SK-N-SH treated with all-trans-retinoic acid at 6 μM for 48 hours (cell line): ENCODE data around the gene CNTNAP2.

Source experiments
- ATAC-seq: fragments of 200-7000 bp; cut with Tn5 transposase; 3 replicates; pipeline ENCODE4 v1.9.1; 2020; ENCODE audit warnings: mild to moderate bottlenecking, moderate library complexity
- ARNTL ChIP-seq: fragments of 450-650 bp; formaldehyde crosslinking; IDR thresholded peaks from 2 replicates; pipeline ENCODE4 v1.5.0; 2020; ENCODE audit warnings: low read depth, mild to moderate bottlenecking, moderate library complexity, borderline replicate concordance
- BACH2 ChIP-seq: fragments of 250-450 bp; sonication (Bioruptor Pico); IDR thresholded peaks from 2 replicates; pipeline ENCODE4 v1.9.0; 2021; ENCODE audit warnings: mild to moderate bottlenecking, borderline replicate concordance
- CSDC2 ChIP-seq: fragments of 250-450 bp; sonication (Bioruptor Pico); IDR thresholded peaks from 2 replicates; pipeline ENCODE4 v1.5.0; 2020; ENCODE audit warnings: mild to moderate bottlenecking, moderate library complexity
- ESRRG ChIP-seq: fragments of 250-450 bp; sonication (Bioruptor Pico); IDR thresholded peaks from 2 replicates; pipeline ENCODE4 v1.6.1; 2021; ENCODE audit warnings: mild to moderate bottlenecking
- ISL1 ChIP-seq: fragments of 250-450 bp; sonication (Bioruptor Pico); IDR thresholded peaks from 2 replicates; pipeline ENCODE4 v2.1.2; 2022; ENCODE audit warnings: mild to moderate bottlenecking, moderate library complexity
- OSR1 ChIP-seq: fragments of 250-450 bp; sonication (Bioruptor Pico); IDR thresholded peaks from 2 replicates; pipeline ENCODE4 v1.8.0; 2022; ENCODE audit warnings: moderate library complexity, mild to moderate bottlenecking, inconsistent platforms
- PPARA ChIP-seq: fragments of 250-450 bp; sonication (Bioruptor Pico); IDR thresholded peaks from 2 replicates; pipeline ENCODE4 v1.5.0; 2020; ENCODE audit warnings: mild to moderate bottlenecking, borderline replicate concordance
- RARB ChIP-seq: fragments of 250-450 bp; sonication (Bioruptor Pico); IDR thresholded peaks from 2 replicates; pipeline ENCODE4 v1.8.0; 2021; ENCODE audit warnings: mild to moderate bottlenecking, moderate library complexity
- SNAI2 ChIP-seq: fragments of 250-450 bp; sonication (Bioruptor Pico); IDR thresholded peaks from 2 replicates; pipeline ENCODE4 v1.5.0; 2020; ENCODE audit warnings: mild to moderate bottlenecking, moderate library complexity
- ZC3H10 ChIP-seq: fragments of 250-450 bp; sonication (Bioruptor Pico); IDR thresholded peaks from 2 replicates; pipeline ENCODE4 v1.5.1; 2021; ENCODE audit warnings: mild to moderate bottlenecking, moderate library complexity
- ZFP3 ChIP-seq: fragments of 250-450 bp; sonication (Bioruptor Pico); IDR thresholded peaks from 2 replicates; pipeline ENCODE4 v1.5.0; 2020; ENCODE audit warnings: mild to moderate bottlenecking, moderate library complexity
- ZNF8 ChIP-seq: fragments of 450-650 bp; formaldehyde crosslinking; IDR thresholded peaks from 2 replicates; pipeline ENCODE4 v1.5.0; 2020; ENCODE audit warnings: mild to moderate bottlenecking, moderate library complexity
- TF ChIP-seq, protein P1 (sequence below): fragments of 250-450 bp; sonication (Bioruptor Pico); IDR thresholded peaks from 2 replicates; pipeline ENCODE4 v1.8.0; 2021; ENCODE audit warnings: low read depth, mild to moderate bottlenecking, moderate library complexity, borderline replicate concordance
- TF ChIP-seq, protein P2 (sequence below): fragments of 250-450 bp; sonication (Bioruptor Pico); IDR thresholded peaks from 2 replicates; pipeline ENCODE4 v1.8.0; 2020; ENCODE audit warnings: mild to moderate bottlenecking, moderate library complexity, borderline replicate concordance
- TF ChIP-seq, protein P3 (sequence below): fragments of 250-450 bp; sonication (Bioruptor Pico); IDR thresholded peaks from 2 replicates; pipeline ENCODE4 v1.5.1; 2021; ENCODE audit warnings: mild to moderate bottlenecking, moderate library complexity
- TF ChIP-seq, protein P4 (sequence below): fragments of 250-450 bp; sonication (Bioruptor Pico); IDR thresholded peaks from 2 replicates; pipeline ENCODE4 v1.5.0; 2020; ENCODE audit warnings: mild to moderate bottlenecking, moderate library complexity
- TF ChIP-seq, protein P5 (sequence below): fragments of 250-450 bp; sonication (Bioruptor Pico); IDR thresholded peaks from 2 replicates; pipeline ENCODE4 v1.5.1; 2020; ENCODE audit warnings: low read depth, mild to moderate bottlenecking, moderate library complexity

CNTNAP2 gene

DNA sequence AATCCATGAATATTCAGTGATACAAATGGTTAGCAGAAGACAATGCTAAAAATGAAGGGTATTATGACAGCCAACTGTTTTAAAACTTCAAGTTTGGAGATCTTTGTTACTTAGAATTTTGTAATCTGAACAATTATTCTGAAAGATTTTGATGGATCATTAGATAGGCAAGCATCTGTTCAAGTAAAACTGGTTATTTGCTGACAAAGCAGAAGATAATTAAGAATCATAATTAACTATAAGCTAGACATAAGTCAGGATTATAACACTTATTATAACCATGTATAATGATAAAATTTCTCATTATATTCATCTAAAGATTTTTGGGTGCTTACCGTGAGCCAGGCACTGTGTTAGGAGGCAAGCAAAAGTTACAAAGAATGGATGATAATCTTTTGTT lies 1145.1 kb downstream of the CNTNAP2 start (continued):
- TF ChIP-seq, protein P1, sequence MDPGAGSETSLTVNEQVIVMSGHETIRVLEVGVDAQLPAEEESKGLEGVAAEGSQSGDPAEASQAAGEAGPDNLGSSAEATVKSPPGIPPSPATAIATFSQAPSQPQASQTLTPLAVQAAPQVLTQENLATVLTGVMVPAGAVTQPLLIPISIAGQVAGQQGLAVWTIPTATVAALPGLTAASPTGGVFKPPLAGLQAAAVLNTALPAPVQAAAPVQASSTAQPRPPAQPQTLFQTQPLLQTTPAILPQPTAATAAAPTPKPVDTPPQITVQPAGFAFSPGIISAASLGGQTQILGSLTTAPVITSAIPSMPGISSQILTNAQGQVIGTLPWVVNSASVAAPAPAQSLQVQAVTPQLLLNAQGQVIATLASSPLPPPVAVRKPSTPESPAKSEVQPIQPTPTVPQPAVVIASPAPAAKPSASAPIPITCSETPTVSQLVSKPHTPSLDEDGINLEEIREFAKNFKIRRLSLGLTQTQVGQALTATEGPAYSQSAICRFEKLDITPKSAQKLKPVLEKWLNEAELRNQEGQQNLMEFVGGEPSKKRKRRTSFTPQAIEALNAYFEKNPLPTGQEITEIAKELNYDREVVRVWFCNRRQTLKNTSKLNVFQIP (CRISPR knock-in tag) = no peak
- TF ChIP-seq ARNTL = no peak

DNA sequence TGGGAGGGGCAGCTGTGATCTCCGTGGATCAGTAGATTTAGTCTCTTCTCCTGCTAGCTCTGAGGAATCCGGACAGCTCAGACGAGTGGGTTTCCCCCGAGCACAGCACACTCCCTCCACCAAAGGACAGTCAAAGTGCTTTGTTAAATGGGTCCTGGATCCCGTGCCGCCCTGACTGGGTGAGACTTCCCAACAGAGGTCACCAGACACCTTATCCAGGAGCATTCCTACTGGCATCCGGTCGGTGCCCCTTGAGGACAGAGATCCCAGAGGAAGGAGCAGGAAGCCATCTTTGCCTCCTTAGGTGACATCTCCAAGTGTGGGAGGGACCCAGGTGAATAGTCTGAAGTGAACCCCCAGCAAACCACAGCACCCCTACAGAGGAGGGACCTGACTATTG lies 1148.9 kb downstream of the CNTNAP2 start:
- ATAC-seq = no peak
- TF ChIP-seq, protein P2, sequence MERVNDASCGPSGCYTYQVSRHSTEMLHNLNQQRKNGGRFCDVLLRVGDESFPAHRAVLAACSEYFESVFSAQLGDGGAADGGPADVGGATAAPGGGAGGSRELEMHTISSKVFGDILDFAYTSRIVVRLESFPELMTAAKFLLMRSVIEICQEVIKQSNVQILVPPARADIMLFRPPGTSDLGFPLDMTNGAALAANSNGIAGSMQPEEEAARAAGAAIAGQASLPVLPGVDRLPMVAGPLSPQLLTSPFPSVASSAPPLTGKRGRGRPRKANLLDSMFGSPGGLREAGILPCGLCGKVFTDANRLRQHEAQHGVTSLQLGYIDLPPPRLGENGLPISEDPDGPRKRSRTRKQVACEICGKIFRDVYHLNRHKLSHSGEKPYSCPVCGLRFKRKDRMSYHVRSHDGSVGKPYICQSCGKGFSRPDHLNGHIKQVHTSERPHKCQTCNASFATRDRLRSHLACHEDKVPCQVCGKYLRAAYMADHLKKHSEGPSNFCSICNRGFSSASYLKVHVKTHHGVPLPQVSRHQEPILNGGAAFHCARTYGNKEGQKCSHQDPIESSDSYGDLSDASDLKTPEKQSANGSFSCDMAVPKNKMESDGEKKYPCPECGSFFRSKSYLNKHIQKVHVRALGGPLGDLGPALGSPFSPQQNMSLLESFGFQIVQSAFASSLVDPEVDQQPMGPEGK (CRISPR knock-in tag) = no peak
- TF ChIP-seq BACH2 (CRISPR knock-in tag) = no peak

DNA sequence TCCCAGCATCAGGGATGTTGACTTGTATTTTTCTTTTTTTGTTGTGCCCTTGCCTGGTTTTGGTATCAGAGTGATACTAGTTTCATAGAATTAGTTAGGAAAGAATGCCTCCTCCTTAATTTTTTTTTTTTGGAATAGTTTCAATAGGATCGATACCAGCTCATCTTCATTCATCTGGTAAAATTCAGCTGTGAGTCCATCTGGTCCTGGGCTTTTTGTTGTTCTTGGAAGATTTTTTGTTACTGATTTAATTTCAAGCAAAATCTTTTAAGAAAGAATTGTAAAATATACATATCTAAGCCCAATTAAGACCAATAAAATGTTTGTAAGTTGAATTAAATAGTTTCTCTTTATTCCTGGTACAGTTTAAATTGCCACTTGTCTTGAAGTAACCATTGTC lies 1159.5 kb downstream of the CNTNAP2 start:
- TF ChIP-seq ZFP3 (no peak), RARB (CRISPR knock-in tag) (no peak), ESRRG (no peak), ZNF8 (CRISPR knock-in tag) (no peak), CSDC2 (no peak), OSR1 (CRISPR knock-in tag) (no peak), ARNTL (no peak), SNAI2 (no peak), ISL1 (CRISPR knock-in tag) (no peak), PPARA (CRISPR knock-in tag) (no peak), ZC3H10 (CRISPR knock-in tag) (no peak)
- TF ChIP-seq, protein P2 (CRISPR knock-in tag) = no peak
- TF ChIP-seq, protein P3, sequence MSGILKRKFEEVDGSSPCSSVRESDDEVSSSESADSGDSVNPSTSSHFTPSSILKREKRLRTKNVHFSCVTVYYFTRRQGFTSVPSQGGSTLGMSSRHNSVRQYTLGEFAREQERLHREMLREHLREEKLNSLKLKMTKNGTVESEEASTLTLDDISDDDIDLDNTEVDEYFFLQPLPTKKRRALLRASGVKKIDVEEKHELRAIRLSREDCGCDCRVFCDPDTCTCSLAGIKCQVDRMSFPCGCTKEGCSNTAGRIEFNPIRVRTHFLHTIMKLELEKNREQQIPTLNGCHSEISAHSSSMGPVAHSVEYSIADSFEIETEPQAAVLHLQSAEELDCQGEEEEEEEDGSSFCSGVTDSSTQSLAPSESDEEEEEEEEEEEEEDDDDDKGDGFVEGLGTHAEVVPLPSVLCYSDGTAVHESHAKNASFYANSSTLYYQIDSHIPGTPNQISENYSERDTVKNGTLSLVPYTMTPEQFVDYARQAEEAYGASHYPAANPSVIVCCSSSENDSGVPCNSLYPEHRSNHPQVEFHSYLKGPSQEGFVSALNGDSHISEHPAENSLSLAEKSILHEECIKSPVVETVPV (CRISPR knock-in tag) = no peak
- TF ChIP-seq, protein P1 (CRISPR knock-in tag) = no peak
- TF ChIP-seq, protein P4, sequence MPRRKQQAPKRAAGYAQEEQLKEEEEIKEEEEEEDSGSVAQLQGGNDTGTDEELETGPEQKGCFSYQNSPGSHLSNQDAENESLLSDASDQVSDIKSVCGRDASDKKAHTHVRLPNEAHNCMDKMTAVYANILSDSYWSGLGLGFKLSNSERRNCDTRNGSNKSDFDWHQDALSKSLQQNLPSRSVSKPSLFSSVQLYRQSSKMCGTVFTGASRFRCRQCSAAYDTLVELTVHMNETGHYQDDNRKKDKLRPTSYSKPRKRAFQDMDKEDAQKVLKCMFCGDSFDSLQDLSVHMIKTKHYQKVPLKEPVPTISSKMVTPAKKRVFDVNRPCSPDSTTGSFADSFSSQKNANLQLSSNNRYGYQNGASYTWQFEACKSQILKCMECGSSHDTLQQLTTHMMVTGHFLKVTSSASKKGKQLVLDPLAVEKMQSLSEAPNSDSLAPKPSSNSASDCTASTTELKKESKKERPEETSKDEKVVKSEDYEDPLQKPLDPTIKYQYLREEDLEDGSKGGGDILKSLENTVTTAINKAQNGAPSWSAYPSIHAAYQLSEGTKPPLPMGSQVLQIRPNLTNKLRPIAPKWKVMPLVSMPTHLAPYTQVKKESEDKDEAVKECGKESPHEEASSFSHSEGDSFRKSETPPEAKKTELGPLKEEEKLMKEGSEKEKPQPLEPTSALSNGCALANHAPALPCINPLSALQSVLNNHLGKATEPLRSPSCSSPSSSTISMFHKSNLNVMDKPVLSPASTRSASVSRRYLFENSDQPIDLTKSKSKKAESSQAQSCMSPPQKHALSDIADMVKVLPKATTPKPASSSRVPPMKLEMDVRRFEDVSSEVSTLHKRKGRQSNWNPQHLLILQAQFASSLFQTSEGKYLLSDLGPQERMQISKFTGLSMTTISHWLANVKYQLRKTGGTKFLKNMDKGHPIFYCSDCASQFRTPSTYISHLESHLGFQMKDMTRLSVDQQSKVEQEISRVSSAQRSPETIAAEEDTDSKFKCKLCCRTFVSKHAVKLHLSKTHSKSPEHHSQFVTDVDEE (CRISPR knock-in tag) = no peak
- TF ChIP-seq, protein P5, sequence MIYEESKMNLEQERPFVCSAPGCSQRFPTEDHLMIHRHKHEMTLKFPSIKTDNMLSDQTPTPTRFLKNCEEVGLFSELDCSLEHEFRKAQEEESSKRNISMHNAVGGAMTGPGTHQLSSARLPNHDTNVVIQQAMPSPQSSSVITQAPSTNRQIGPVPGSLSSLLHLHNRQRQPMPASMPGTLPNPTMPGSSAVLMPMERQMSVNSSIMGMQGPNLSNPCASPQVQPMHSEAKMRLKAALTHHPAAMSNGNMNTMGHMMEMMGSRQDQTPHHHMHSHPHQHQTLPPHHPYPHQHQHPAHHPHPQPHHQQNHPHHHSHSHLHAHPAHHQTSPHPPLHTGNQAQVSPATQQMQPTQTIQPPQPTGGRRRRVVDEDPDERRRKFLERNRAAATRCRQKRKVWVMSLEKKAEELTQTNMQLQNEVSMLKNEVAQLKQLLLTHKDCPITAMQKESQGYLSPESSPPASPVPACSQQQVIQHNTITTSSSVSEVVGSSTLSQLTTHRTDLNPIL = no peak
- no peak for ATAC-seq
